Measurements from ENCODE around the gene DNAH5.
A peak's percentile ranks its signal among the peaks of the same experiment; 100 is the strongest.

DNAH5 gene

GRCh38 chr5:13731121-13731628 is 213.3 kb downstream of the DNAH5 start:
- DNase-seq (ENCODE audit: low read depth), result no peak

DNA sequence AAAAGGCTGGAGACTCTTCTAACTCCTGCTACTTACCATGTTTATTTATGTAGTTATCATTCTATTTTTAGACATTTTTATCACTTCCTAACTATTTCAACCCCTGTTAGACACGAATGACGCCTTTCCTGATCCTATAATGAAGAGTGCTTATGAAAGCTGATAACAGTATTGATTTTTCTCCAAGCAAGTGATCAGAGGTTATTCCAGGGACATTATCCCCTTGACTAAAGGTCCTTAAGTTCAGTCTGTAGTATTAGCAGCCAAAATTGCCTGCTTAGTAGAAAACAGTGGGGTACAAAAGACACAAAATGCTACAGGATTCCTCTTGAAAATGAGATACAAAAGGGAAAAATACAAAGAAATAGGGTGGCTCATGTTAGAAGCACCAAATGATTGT is 235.6 kb downstream of the DNAH5 start:
- no peak for DNase-seq (ENCODE audit: low read depth)

GRCh38 chr5:13708432-13708831 is 236.1 kb downstream of the DNAH5 start:
- no peak for DNase-seq (ENCODE audit: low read depth)

- no peak for DNase-seq (ENCODE audit: low read depth)
These were observed 240.1 kb downstream of the DNAH5 start for GRCh38 chr5:13704396-13704795.

- DNase-seq (ENCODE audit: low read depth), result no peak
These were observed 243.9 kb downstream of the DNAH5 start for GRCh38 chr5:13700626-13701025.

DNA sequence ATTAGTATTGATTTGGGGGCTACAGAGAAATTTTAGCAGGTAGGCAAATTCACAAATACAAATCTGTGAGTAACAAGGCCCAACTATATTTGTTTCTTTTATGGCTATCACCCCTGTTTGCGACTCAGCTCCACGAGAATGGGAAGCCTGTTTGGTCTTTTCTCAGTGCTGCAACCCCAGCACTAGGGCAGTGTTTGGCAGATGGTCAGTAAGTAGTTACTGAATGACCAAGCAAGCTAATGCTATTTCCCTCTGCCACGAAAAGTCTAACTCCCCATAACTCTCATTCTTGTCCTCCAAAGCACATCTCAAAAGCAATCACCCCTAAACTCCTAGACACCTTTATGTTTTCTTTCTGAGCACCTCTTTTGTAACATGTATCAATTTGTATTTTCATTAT is 245.6 kb downstream of the DNAH5 start:
- no peak for DNase-seq (ENCODE audit: low read depth)

DNA sequence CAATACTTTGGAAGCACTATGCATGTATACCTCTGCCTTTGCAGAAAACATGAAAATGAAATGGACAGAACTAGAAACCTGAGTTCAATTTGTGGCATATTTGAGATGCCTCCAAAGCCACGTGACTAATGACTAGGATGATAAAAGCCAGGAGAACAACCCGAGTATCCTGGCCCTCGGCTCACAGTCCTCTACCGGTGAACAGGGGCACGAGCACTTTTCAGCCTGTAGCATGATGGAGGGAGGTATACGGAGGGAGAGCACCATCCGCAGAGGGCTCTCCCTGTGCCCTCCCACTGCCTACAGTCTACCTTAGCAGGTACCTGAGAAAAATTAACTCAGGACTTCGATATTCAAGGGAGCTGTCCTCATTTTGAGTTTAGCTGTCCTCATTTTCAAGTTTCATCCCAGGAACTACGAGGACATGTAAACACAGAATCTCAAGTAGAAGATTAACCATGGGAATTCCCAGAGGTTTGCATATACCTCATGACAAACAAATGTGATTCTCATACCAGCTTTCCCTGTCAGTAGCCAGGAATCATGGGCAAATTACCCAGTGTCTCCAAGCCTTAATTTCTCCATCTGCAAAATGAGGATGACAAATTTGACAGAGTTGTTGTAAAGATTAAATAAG is 249.3 kb downstream of the DNAH5 start:
- DNase-seq (ENCODE audit: low read depth), result no peak

DNA sequence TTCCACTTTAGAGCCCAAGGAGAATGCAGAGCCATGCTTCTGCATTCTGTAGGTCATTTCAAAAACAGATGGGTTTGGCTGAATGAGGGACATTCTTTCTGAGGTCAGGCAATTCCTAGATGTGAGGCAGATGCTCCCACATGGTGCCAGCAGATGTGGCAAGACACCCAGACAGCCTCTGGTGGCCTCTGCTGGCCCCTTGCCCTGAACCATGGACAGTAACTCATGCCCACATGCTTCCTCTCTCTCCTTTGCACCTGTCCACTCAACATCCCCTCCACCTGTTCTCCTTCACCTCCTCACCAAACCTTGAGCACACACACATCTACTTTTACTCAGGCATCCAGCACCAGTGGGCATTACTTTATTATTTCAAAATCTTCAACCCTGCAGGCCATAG is 252.3 kb downstream of the DNAH5 start:
- DNase-seq (ENCODE audit: low read depth), result no peak

DNA sequence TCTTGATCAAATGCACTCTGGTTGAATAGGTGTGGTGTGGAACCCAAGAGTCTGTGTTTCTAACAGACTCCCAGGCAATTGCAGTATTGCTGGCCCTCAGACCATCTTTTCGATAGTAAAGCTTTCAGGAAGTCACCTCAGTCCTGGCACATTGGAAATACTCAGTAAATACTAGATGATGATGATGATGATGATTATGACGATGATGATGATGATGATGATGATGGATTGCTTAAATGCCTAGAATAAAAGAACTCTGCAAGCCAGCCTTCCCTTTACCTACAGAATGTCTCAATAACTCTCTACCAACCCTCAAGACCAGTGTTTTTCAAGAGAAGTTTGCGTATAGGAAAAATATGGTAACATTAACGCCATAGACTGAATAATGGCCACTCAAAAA is 268.0 kb downstream of the DNAH5 start:
- DNase-seq (ENCODE audit: low read depth), result no peak

DNA sequence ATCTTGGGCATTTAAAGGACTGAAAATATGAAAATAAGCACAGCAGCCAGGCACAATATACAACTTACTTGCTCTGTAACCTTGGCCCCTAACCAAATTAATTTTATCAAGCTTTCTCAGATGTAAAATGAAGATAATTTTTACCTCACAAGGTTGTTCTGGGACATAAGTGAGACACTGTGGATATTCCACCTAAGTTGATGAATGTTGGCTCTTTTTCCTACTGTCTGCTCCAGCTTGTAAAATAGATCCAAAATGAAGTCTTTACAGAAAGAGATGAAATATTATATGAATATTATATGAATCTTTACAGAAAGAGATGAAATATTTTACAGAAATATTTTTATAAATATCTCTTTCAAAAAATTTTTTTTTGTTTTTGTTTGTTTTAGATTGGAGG is 270.1 kb downstream of the DNAH5 start:
- no peak for DNase-seq (ENCODE audit: low read depth)

DNA sequence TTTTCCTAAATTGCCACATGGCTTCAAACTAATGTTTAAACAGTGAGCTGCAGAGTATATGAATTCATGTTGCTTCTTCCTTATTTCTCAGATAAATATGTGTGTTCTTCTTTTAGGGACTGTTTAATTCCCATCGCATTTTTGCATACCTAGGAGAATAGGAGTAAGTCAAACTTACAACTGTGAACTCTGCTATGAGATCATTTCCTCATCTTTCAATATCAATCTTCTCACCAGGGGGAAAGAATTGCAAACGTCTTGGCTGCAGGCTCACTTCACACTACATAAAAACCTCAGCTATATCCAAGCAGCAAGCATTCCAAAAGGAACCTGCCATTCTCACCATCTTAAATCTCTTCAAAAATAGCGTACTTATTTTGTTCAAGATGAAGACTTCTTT is 271.0 kb downstream of the DNAH5 start:
- no peak for DNase-seq (ENCODE audit: low read depth)

DNA sequence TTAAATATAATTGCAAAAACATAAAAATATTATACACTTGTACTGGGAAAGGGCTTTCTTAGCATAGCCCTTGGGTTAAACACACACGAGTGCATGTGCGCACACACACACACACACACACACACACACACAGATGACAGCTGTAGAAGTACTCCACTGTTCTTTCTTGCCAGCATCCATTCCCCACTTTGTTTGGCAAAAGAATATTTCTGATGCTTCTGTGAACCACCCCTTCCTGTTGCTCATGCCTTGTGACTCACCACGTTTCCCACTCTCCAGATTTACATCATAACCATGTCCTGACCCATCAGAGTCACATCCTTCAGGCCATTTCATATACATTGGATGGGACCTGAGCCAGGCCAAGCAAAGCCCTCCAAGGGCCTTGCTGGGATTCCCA is 280.1 kb downstream of the DNAH5 start:
- peak; percentile 86 for DNase-seq (ENCODE audit: low read depth)

DNA sequence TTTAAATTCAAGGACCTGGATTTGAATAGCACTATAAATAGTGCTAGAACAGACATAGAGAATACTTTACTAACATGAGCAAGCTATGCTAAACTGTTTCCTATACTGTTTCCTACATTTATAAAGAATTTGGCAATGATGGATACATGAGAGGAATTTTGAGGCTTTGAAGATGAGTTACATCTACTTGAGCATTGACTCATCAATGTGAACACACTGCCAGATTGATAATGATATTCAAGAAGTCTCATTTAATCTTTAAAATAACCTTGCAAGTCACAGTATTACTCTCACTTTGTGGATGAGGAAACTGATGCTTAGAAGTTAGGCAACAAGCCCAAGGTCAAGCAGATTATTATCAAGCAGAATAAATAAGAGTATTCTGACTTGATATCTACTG is 281.9 kb downstream of the DNAH5 start:
- no peak for DNase-seq (ENCODE audit: low read depth)

DNA sequence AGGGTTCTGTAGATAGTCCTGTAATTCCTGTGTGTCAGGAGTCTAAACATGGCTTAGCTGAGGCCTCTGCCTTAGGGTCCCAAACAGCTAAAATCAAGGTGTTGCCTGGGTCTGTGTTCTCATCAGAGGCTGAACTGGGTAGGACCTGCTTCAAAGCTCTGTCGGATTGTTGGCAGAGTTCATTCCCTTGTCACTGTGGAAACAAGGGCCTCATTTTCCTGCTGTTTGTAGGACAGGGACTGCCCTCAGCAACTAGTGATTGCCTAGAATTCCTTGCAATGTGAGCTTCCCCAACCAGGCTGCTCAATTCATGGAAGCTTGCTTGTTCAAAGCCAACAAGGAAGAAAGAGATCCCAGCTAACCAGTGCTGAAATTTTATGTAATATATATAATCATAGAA is 283.2 kb downstream of the DNAH5 start:
- DNase-seq (ENCODE audit: low read depth), result no peak

DNA sequence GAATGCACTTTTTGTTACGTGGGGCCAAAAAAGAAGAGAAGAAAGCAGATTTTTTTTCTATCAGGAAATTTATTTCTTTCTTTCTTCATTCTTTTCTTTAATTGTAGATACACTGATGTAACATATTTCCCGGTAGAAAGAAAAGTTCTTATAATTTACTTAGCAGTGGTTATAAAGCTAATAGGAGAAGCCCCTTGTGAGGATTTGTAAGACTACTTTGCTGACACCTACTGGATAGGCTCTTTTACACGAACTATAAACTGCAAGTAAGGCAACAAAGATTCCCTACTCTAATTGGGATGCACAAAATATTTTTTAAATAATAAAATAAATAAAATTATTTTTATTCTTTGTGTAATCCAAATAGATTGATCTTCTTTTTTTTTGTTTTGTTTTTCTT is 284.4 kb downstream of the DNAH5 start:
- no peak for DNase-seq (ENCODE audit: low read depth)

GRCh38 chr5:13659391-13659790 is 285.1 kb downstream of the DNAH5 start:
- no peak for DNase-seq (ENCODE audit: low read depth)

- no peak for DNase-seq (ENCODE audit: low read depth)
These were observed 285.7 kb downstream of the DNAH5 start for GRCh38 chr5:13658761-13659160.

DNA sequence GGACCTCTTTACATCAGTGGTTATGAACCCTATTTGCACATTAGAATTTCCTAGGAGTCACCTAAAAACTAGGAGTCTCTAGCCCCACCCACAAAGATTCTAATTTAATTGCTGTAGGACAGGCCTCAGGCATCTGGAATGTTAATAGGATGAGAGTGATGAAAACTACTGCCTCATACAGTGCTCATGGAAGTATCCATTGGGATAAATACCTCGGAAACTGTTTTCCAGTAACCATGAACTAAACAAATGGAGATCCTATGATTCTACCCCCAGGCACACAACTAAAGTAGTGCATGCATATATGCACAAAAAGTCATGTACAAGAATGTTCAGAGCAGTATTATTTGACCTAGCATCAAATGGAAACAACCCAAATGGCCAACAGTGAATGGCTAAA is 286.3 kb downstream of the DNAH5 start:
- DNase-seq (ENCODE audit: low read depth), result no peak

- DNase-seq (ENCODE audit: low read depth), result no peak
These were observed 290.8 kb downstream of the DNAH5 start for GRCh38 chr5:13653709-13654108.

- no peak for DNase-seq (ENCODE audit: low read depth)
These were observed 294.8 kb downstream of the DNAH5 start for GRCh38 chr5:13649656-13650055.

DNA sequence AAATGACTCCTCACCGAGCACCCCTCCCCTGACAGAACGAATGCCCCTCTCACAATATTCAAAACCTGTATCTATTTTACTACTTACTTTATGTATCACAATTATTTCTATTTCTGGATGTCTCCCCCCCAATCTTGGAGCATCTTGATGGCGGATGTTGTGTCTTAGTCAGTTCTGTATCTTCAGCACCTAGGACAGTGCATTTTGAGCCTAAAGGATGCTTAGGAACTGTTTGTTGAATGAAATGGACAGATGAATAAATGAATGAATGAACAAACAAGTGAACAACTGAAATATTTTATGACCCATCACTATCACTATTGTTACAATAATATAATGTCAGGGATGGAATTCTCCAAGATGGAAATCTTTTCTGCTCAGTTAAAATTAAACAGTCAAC is 295.7 kb downstream of the DNAH5 start:
- DNase-seq (ENCODE audit: low read depth), result no peak

- no peak for DNase-seq (ENCODE audit: low read depth)
These were observed 300.8 kb downstream of the DNAH5 start for GRCh38 chr5:13643734-13644133.

DNA sequence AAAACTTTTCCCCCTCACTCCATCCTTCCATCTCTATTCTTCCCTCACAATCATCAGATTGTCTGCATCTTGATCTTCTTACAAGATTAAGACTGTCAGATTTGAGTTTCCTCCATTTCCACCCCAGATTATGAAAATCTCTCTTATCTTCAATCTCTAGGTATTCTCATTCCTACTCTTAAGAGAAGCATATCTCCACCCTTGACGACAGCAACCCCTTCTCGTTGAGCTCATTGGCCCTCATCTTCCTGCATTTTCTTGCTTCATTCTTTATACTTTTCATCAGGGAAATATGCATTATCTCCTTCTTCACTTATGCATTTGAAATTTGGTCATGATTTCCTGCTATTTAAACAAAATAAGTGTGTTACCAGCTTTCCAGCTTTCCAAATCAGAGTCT is 301.3 kb downstream of the DNAH5 start:
- DNase-seq (ENCODE audit: low read depth), result no peak

Data from stromal cell of bone marrow (primary cell).